Lung (tissue), 12 donors: Measurements from ENCODE around the gene TMA16. TPM values are rescaled to one million over a fixed set of nuclear protein-coding genes. Genes with fewer than 3 reads are reported as not detected.

Experiments
- ATAC-seq: fragments of 200-7000 bp; cut with Tn5 transposase; one replicate; pipeline ENCODE4 v1.9.1; 2020; ENCODE audit warnings: moderate number of reproducible peaks; ENCODE audit not compliant: insufficient read depth, low FRiP score
- DNase-seq, 3 donors: peaks; one replicate each; pipeline ENCODE4 v3.0.0-alpha.2; 2013 to 2017
- H3K27ac ChIP-seq, 2 donors: one replicate each; pipeline ENCODE4 v1.5.1; 2013; ENCODE audit warnings: mild to moderate bottlenecking in 2 of 2, moderate library complexity in 2 of 2, control low read depth in 1 of 2, inconsistent platforms in 1 of 2, low read depth in 1 of 2, low read length in 1 of 2
- H3K27me3 ChIP-seq, 3 donors: one replicate each; pipeline ENCODE4 v1.5.1; 2013; ENCODE audit warnings: low read length in 2 of 3; ENCODE audit not compliant: control insufficient read depth in 3 of 3, insufficient read depth in 3 of 3
- H3K36me3 ChIP-seq, 4 donors: one replicate each; pipeline ENCODE4 v1.5.1; 2013; ENCODE audit warnings: low read length in 4 of 4, mild to moderate bottlenecking in 1 of 4, moderate library complexity in 1 of 4; ENCODE audit not compliant: control insufficient read depth in 4 of 4, insufficient read depth in 4 of 4
- H3K4me1 ChIP-seq, 5 donors: one replicate each; pipeline ENCODE4 v1.5.1; 2013; ENCODE audit warnings: low read length in 5 of 5, mild to moderate bottlenecking in 2 of 5, moderate library complexity in 1 of 5; ENCODE audit not compliant: control insufficient read depth in 5 of 5, insufficient read depth in 5 of 5
- H3K4me3 ChIP-seq: one replicate; pipeline ENCODE4 v1.5.1; 2013; ENCODE audit warnings: mild to moderate bottlenecking, control low read depth, moderate library complexity
- H3K9ac ChIP-seq, 2 donors: one replicate each; pipeline ENCODE4 v1.5.1; 2013; ENCODE audit warnings: low read length in 2 of 2, control low read depth in 1 of 2; ENCODE audit not compliant: insufficient read depth in 1 of 2
- H3K9me3 ChIP-seq, 4 donors: one replicate each; pipeline ENCODE4 v1.5.1; 2013; ENCODE audit warnings: low read length in 3 of 4, mild to moderate bottlenecking in 1 of 4, moderate library complexity in 1 of 4; ENCODE audit not compliant: control insufficient read depth in 4 of 4, insufficient read depth in 3 of 4
- WGBS, 2 donors: extraction: QIAGEN DNeasy Blood & Tissue Kit; methylation state at CpG; one replicate each; pipeline ENCODE4 v1.1.7; 2013; 5-methylcytosine and 5-hydroxymethylcytosine counted together
- polyA plus RNA-seq, 2 donors: library from polyadenylated mRNA; stranded (reverse); fragments of 200-250 nt; gene quantifications; one replicate each; pipeline ENCODE4 v1.2.1, GENCODE V29; 2013
- total RNA-seq, 2 donors: library from RNA; depleted of rRNA in 1 of 2; stranded (reverse); fragments of >200 nt in 1 of 2; gene quantifications; one replicate each; pipeline ENCODE4 v1.2.1, GENCODE V29; 2014 to 2021
- TF ChIP-seq, protein P1 (sequence below): IDR thresholded peaks from 2 replicates; pipeline ENCODE4 v1.5.1; 2012; ENCODE audit warnings: mild to moderate bottlenecking; ENCODE audit errors: control extremely low read depth, extremely low read depth
- donor health status: control.
- donor health status: control.
- donor health status: Bipolar disorder and iron deficiency.
- donor health status: healthy.
- donor health status: DM: yes; HTN: yes; CAD: no.

The TMA16 gene
- total and polyA plus RNA-seq, 4 donors, result 15.7 to 23.8 (median 19.8) TPM

DNA sequence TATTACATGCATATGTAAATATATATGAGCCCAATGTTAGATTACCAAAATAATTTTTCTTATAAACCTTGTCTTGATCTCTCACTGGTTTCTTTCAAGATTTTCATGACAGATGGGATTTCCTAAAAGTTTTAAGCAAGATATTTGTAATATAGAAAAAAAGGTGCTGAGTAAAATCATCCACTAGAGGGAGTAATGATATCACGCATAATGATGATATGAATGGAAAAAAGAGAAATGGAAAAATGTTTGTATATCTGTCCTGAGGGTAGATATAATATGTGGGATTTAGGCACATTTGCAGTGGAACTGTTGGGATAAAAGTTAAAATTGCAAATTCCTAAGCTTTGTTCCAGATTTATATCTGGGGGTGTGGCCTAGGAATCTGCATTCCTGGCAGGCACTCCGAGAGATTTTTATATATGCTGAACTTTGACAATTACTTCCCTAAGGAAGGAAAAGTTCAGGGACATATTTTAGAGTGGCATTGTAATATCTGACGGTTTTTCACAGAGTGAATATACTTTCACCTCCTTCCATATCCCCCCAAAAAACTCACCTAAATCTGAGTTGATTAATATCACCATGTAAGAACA is 60.5 kb downstream of the TMA16 start:
- Histone ChIP-seq H3K4me3 (no peak overlapping the region), H3K27me3 (no peaks in the 10 kb centered on the region), H3K4me1 (peaks cover 0 to 5% (median 4%) of the 10 kb centered on the region in 5 donors), H3K27ac (no peak overlapping the region), H3K9me3 (no peaks in the 10 kb centered on the region), H3K36me3 (no peaks in the 10 kb centered on the region), H3K9ac (no peak overlapping the region)
- DNase-seq (peak in 2 of 3 donors; percentile 51 to 60), ATAC-seq (no peak)
- TF ChIP-seq, protein P1, sequence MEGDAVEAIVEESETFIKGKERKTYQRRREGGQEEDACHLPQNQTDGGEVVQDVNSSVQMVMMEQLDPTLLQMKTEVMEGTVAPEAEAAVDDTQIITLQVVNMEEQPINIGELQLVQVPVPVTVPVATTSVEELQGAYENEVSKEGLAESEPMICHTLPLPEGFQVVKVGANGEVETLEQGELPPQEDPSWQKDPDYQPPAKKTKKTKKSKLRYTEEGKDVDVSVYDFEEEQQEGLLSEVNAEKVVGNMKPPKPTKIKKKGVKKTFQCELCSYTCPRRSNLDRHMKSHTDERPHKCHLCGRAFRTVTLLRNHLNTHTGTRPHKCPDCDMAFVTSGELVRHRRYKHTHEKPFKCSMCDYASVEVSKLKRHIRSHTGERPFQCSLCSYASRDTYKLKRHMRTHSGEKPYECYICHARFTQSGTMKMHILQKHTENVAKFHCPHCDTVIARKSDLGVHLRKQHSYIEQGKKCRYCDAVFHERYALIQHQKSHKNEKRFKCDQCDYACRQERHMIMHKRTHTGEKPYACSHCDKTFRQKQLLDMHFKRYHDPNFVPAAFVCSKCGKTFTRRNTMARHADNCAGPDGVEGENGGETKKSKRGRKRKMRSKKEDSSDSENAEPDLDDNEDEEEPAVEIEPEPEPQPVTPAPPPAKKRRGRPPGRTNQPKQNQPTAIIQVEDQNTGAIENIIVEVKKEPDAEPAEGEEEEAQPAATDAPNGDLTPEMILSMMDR, result no peak
- WGBS, 2 donors, result 25 to 33% methylated on average over 3 of the region's 3 CpGs

- no peak overlapping the region for H3K27ac ChIP-seq
- ATAC-seq (no peak), DNase-seq (peak in 2 of 3 donors; percentile 52 to 57)
- peaks cover 0 to 4% (median 0%) of the 10 kb centered on the region in 5 donors for H3K4me1 ChIP-seq
- H3K9me3 ChIP-seq, result no peaks in the 10 kb centered on the region
- no peaks in the 10 kb centered on the region for H3K27me3 ChIP-seq
- H3K9ac ChIP-seq, result no peak overlapping the region
- no peaks in the 10 kb centered on the region for H3K36me3 ChIP-seq
- TF ChIP-seq, protein P1, result no peak
- 39 to 43% methylated on average over 2 of the region's 2 CpGs for WGBS, 2 donors
- H3K4me3 ChIP-seq, result no peak overlapping the region
Observed at GRCh38 chr4:163556177-163556576, 61.7 kb downstream of the TMA16 start.

- TF ChIP-seq, protein P1, result no peak
- Histone ChIP-seq H3K36me3 (no peaks in the 10 kb centered on the region), H3K4me3 (no peak overlapping the region), H3K9me3 (no peaks in the 10 kb centered on the region), H3K27me3 (no peaks in the 10 kb centered on the region), H3K27ac (no peak overlapping the region), H3K9ac (no peak overlapping the region), H3K4me1 (peaks cover 0 to 4% (median 0%) of the 10 kb centered on the region in 5 donors)
- DNase-seq (no peak), ATAC-seq (no peak)
- WGBS, 2 donors, result 40 to 59% methylated on average over 5 of the region's 5 CpGs
Observed at GRCh38 chr4:163556650-163557391, 62.3 kb downstream of the TMA16 start.
